Measurements from ENCODE around the gene ST7. TPM values are rescaled to one million over a fixed set of nuclear protein-coding genes. Genes with fewer than 3 reads are reported as not detected.

The ST7 gene
- polyA plus RNA-seq, 1 donor = 16.2 TPM

GRCh38 chr7:117272017-117272759, 318.9 kb downstream of the ST7 start:
- DNase-seq (ENCODE audit: low read depth) = no peak

GRCh38 chr7:117273325-117273724, 320.0 kb downstream of the ST7 start:
- no peak for DNase-seq (ENCODE audit: low read depth)

- DNase-seq (ENCODE audit: low read depth) = no peak
These were observed 320.5 kb downstream of the ST7 start for GRCh38 chr7:117273814-117274225.

- no peak for DNase-seq (ENCODE audit: low read depth)
These were observed 321.6 kb downstream of the ST7 start for GRCh38 chr7:117274951-117275350.

DNA sequence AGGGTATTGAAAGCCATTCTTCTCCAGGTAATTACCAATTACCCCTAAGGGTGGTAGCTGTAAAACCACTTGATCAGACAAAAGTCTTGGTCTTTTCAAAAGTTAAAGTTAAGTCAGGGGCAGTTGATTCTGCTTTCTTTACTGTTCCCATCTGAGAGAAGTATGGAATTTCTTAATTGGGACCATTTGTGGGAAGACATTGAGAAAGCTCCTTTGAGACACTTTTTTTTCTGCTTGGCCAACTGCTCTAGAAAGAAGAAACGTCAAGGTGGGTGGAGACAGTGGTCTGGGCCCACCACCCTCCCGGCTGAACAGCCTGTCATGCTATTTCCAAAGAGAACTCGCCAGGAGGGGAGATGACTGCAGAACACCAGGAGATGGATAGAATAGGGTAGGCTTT, 324.3 kb downstream of the ST7 start:
- no peak for DNase-seq (ENCODE audit: low read depth)

- no peak for DNase-seq (ENCODE audit: low read depth)
These were observed 324.7 kb downstream of the ST7 start for GRCh38 chr7:117278040-117278439.

- DNase-seq (ENCODE audit: low read depth) = no peak
These were observed 325.9 kb downstream of the ST7 start for GRCh38 chr7:117279203-117279602.

Other genes with a start within 250 kb of the ST7 start
- gene CAPZA2, start 90.9 kb upstream of the ST7 start, polyA plus RNA-seq (ENCODE audit: insufficient read length) = 213 TPM

Data from forelimb muscle (tissue), 1 donor.